ENCODE measurements around the gene YOD1.

GRCh38 chr1:207024202-207025145 is 26.5 kb downstream of the YOD1 start:
- no peak for TF ChIP-seq CTCF (conservative IDR thresholded peaks at IDR 0.05; ENCODE audit: low read depth, low read length)
- no peak for TF ChIP-seq MXI1 (IDR thresholded peaks at IDR 0.05; ENCODE audit: borderline replicate concordance, low read depth, low read length)
- TF ChIP-seq BHLHE40 (IDR thresholded peaks at IDR 0.05; ENCODE audit: low read depth, low read length), result no peak
- no peak for TF ChIP-seq FOS (IDR thresholded peaks at IDR 0.05; ENCODE audit: low read depth, low read length)
- TF ChIP-seq, protein P1, sequence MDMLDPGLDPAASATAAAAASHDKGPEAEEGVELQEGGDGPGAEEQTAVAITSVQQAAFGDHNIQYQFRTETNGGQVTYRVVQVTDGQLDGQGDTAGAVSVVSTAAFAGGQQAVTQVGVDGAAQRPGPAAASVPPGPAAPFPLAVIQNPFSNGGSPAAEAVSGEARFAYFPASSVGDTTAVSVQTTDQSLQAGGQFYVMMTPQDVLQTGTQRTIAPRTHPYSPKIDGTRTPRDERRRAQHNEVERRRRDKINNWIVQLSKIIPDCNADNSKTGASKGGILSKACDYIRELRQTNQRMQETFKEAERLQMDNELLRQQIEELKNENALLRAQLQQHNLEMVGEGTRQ (IDR thresholded peaks at IDR 0.05; ENCODE audit: low read depth, low read length), result no peak

All from IMR-90 (cell line).